HepG2 (cell line): Measurements from ENCODE around the gene TEX13B.

Source experiments
- FOXP1 ChIP-seq, 2 experiments: fragments of 450-650 bp in 1 of 2; IDR thresholded peaks; 2 replicates each; pipeline ENCODE4 v1.6.1; 2017 to 2018; ENCODE audit warnings: antibody characterized with exemption in 1 of 2
- MXD4 ChIP-seq: IDR thresholded peaks from 2 replicates; pipeline ENCODE4 v1.6.1; 2016; ENCODE audit warnings: mild to moderate bottlenecking, missing biosample characterization, missing genetic modification reagents
- NFE2L1 ChIP-seq: sonication (generic); formaldehyde crosslinking; IDR thresholded peaks from 2 replicates; pipeline ENCODE4 v1.4.0; 2020; ENCODE audit warnings: missing genetic modification reagents, mild to moderate bottlenecking, borderline replicate concordance
- ZNF768 ChIP-seq: sonication (generic); formaldehyde crosslinking; IDR thresholded peaks from 2 replicates; pipeline ENCODE4 v1.4.0; 2020; ENCODE audit warnings: missing genetic modification reagents

GRCh38 chrX:107935200-107935599, 47.0 kb downstream of the TEX13B start:
- TF ChIP-seq ZNF768 (CRISPR knock-in tag): no peak
- no peak for TF ChIP-seq MXD4 (CRISPR knock-in tag)
- TF ChIP-seq FOXP1 (IDR thresholded peaks at IDR 0.05): no peak
- TF ChIP-seq FOXP1 (CRISPR knock-in tag; IDR thresholded peaks at IDR 0.05): no peak
- TF ChIP-seq NFE2L1 (CRISPR knock-in tag): no peak
